Lung microvascular endothelial cell (primary cell): ENCODE measurements around the gene ERCC2. TPM values are rescaled to one million over a fixed set of nuclear protein-coding genes. Genes with fewer than 3 reads are reported as not detected.

Source experiments
- DNase-seq, 2 donors: peaks; one replicate each; pipeline versions ENCODE4 v3.0.0 to v3.0.0-alpha.2; 2010; ENCODE audit warnings: low read depth in 2 of 2
- total RNA-seq: library from RNA; depleted of rRNA; stranded (reverse); fragments of >200 nt; gene quantifications from 2 replicates; pipeline ENCODE4 v1.2.1, GENCODE V29; 2014

The ERCC2 gene
- total RNA-seq, 1 donor from 2014 or later: 19.4 TPM

DNA sequence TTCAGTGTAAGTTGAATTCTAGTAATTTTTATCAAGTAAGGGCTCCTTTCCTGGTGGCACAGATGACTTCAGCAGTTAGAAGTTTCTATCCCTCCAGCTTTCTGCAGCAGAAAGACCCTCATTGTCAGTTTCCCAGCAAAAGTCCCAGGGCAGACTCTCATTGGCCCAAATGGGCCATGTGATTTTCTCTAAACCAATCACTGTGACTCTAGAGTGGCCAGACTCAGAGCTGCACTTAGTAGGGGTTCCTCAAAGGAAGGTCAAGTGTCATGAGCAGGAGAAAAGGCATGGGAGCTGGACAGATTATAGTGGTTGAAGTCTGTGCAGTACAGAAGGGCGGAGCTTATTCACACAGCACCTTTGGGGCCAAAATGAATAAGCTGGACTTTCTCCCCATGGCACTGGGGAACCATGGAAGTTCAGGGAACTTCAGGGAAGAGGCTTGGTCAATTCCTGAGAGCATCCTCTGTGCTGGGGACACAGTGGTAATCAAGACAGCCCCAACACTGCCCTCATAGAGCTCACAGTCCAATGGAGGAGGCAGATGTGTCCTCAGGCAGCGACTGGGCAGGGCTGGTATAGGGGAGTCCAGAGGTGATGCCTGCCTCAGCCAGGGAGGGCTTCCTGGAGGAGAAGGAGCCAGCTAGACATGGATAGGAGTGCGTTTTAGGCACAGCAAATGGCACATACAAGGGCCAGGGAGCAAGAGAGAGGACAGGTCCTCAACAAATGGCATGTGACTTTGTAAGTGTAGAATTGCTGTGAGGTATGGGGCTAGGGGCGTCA is 66.0 kb downstream of the ERCC2 start:
- DNase-seq: no peak

DNA sequence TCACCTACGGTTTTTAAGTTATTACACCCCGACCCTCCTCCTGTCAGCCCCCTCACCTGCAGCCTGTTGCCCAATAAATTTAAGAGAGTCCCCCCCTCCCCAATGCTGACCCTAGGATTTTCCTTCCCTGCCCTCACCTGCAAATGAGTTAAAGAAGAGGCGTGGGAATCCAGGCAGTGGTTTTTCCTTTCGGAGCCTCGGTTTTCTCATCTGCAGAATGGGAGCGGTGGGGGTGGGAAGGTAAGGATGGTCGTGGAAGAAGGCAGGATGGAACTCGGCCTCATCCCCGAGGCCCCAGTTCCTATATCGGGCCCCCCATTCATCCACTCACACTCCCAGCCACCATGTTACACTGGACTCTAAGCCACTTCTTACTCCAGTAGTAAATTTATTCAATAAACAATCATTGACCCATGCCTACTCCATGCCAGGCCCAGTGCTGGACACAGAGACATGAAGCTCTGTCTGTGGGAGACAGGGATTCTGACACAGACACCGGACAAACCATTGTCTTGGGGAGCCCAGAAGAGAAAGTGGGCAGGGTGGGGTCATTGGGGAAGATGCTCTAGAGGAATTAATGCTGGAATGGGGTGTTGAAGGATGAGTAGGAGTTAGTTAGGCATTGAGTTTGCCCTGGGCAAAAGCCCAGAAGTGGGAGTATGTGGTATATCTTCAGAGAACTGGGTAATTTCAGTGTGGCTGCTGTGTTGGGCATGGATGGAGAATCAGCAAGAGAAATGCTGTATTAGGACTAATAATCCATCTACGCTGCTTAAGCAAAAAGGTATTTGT is 66.9 kb downstream of the ERCC2 start:
- no peak for DNase-seq

DNA sequence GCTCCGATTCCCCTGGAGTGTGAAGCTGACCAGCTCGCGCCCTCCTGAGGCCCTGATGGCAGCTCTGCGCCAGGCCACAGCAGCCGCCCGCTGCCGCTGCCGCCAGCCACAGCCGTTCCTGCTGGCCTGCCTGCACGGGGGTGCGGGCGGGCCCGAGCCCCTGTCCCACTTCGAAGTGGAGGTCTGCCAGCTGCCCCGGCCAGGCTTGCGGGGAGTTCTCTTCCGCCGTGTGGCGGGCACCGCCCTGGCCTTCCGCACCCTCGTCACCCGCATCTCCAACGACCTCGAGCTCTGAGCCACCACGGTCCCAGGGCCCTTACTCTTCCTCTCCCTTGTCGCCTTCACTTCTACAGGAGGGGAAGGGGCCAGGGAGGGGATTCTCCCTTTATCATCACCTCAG is 68.0 kb downstream of the ERCC2 start:
- no peak for DNase-seq

Other genes starting within 250 kb of the ERCC2 start
- gene NKPD1, start 209.6 kb downstream of the ERCC2 start, total RNA-seq: 0.20 and 0.22 TPM in 2 replicates
- gene TRAPPC6A, start 192.3 kb downstream of the ERCC2 start, total RNA-seq: 22.9 and 36.1 TPM in 2 replicates
- 2.0 and 3.8 TPM in 2 replicates for gene BLOC1S3, start 191.8 kb downstream of the ERCC2 start, total RNA-seq
- gene EXOC3L2, start 125.2 kb downstream of the ERCC2 start, total RNA-seq: 0.20 and 0.44 TPM in 2 replicates
- gene MARK4, start 119.3 kb downstream of the ERCC2 start, total RNA-seq: 6.5 and 23.0 TPM in 2 replicates
- gene CKM, start 47.7 kb downstream of the ERCC2 start, total RNA-seq: under 0.01 TPM in 2 replicates
- 0.20 and 0.22 TPM in 2 replicates for gene KLC3, start 29.8 kb downstream of the ERCC2 start, total RNA-seq
- gene PPP1R13L, start 34.5 kb upstream of the ERCC2 start, total RNA-seq: 6.1 and 17.5 TPM in 2 replicates
- gene POLR1G, start 36.1 kb upstream of the ERCC2 start, total RNA-seq: 4.6 and 11.3 TPM in 2 replicates
- 49.0 and 51.2 TPM in 2 replicates for gene ERCC1, start 53.3 kb upstream of the ERCC2 start, total RNA-seq
- 0.65 and 23.4 TPM in 2 replicates for gene FOSB, start 97.4 kb upstream of the ERCC2 start, total RNA-seq
- gene RTN2, start 126.5 kb upstream of the ERCC2 start, total RNA-seq: 5.0 and 5.6 TPM in 2 replicates
- 1.3 TPM in 1 of 2 replicates, not detected in the other for gene PPM1N, start 127.9 kb upstream of the ERCC2 start, total RNA-seq
- 32.9 and 49.0 TPM in 2 replicates for gene VASP, start 136.9 kb upstream of the ERCC2 start, total RNA-seq
- gene OPA3, start 214.2 kb upstream of the ERCC2 start, total RNA-seq: 3.1 and 5.4 TPM in 2 replicates
- 1.1 and 1.6 TPM in 2 replicates for gene GPR4, start 231.6 kb upstream of the ERCC2 start, total RNA-seq